ENCODE data around the gene DUSP11.
A peak's percentile ranks its signal among the peaks of the same experiment; 100 is the strongest.
"Not testable (repeated sequence)": the region's sequence is repeated elsewhere in the genome, so short reads cannot be mapped to it uniquely, and the experiment has no call there.

DUSP11 gene

GRCh38 chr2:73736378-73736777 is 43.5 kb downstream of the DUSP11 start:
- peaks cover 56% of the 10 kb centered on the region for H3K36me3 Mint-ChIP-seq (ENCODE audit: low read depth)
- TF ChIP-seq, protein P1, sequence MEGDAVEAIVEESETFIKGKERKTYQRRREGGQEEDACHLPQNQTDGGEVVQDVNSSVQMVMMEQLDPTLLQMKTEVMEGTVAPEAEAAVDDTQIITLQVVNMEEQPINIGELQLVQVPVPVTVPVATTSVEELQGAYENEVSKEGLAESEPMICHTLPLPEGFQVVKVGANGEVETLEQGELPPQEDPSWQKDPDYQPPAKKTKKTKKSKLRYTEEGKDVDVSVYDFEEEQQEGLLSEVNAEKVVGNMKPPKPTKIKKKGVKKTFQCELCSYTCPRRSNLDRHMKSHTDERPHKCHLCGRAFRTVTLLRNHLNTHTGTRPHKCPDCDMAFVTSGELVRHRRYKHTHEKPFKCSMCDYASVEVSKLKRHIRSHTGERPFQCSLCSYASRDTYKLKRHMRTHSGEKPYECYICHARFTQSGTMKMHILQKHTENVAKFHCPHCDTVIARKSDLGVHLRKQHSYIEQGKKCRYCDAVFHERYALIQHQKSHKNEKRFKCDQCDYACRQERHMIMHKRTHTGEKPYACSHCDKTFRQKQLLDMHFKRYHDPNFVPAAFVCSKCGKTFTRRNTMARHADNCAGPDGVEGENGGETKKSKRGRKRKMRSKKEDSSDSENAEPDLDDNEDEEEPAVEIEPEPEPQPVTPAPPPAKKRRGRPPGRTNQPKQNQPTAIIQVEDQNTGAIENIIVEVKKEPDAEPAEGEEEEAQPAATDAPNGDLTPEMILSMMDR (IDR thresholded peaks at IDR 0.05; ENCODE audit: unreplicated experiment in 3 of 3), result no peak
- peak overlapping the region; percentile 65 to 96 (median 70) for H3K27ac Mint-ChIP-seq
- H3K4me1 Mint-ChIP-seq, result peaks cover 13% of the 10 kb centered on the region
- H3K9me3 Mint-ChIP-seq, result peaks cover 11% of the 10 kb centered on the region
- peaks cover 8% of the 10 kb centered on the region for H3K27me3 Mint-ChIP-seq (ENCODE audit: low read depth)
- peak overlapping the region; percentile 91 to 97 (median 93) for H3K4me3 Mint-ChIP-seq

DNA sequence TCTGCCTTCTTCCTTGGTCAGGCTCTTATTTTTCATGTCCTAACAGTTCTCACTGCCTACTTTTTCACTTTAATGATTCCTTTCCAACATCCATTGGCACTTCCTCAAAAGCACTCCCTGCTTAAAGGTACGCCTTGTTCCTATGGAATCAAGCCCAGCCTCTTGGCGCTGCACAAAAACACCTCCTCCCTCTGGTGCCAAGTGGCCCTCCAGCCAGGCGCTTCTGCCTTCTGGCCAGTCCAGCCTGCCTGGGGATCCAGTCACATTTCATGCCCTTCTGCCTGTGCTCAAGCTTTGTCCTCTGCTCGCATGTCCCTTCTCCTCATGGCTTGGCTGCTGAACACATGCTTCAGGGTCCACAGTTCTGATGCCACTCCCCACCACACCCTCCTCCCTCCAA is 49.1 kb downstream of the DUSP11 start:
- H3K4me1 Mint-ChIP-seq, result no peaks in the 10 kb centered on the region
- TF ChIP-seq, protein P1 (IDR thresholded peaks at IDR 0.05; ENCODE audit: unreplicated experiment in 3 of 3), result no peak
- H3K9me3 Mint-ChIP-seq, result no peaks in the 10 kb centered on the region
- peaks cover 49% of the 10 kb centered on the region for H3K36me3 Mint-ChIP-seq (ENCODE audit: low read depth)
- H3K4me3 Mint-ChIP-seq, result no peak overlapping the region
- no peaks in the 10 kb centered on the region for H3K27me3 Mint-ChIP-seq (ENCODE audit: low read depth)
- H3K27ac Mint-ChIP-seq, result no peak overlapping the region

DNA sequence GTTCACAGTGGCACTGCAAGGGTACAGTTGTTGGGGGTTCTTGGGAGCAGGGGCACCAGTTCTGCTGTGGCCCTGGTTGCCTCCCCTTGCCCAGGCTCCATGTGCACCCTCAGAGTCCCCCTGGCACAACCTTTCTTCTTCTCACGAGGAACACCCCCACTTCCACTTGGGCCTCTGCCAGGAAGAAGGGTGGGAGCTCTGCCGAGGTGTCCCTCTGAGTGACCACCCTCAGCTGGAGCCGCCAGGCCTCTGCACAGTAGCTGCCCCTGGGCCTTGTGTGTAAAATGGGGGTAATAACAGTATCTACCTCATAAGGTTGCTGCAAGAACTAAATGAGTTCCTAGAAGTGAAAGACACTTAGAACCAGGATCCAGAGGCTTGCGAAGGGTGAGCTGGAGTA is 51.2 kb downstream of the DUSP11 start:
- H3K4me1 Mint-ChIP-seq, result no peaks in the 10 kb centered on the region
- peaks cover 43% of the 10 kb centered on the region for H3K36me3 Mint-ChIP-seq (ENCODE audit: low read depth)
- peaks cover under 1% of the 10 kb centered on the region for H3K9me3 Mint-ChIP-seq
- TF ChIP-seq, protein P1 (IDR thresholded peaks at IDR 0.05; ENCODE audit: unreplicated experiment in 3 of 3), result no peak
- no peaks in the 10 kb centered on the region for H3K27me3 Mint-ChIP-seq (ENCODE audit: low read depth)
- H3K27ac Mint-ChIP-seq, result no peak overlapping the region
- no peak overlapping the region for H3K4me3 Mint-ChIP-seq

GRCh38 chr2:73728043-73728442 is 51.9 kb downstream of the DUSP11 start:
- no peak overlapping the region for H3K4me3 Mint-ChIP-seq
- TF ChIP-seq, protein P1 (IDR thresholded peaks at IDR 0.05; ENCODE audit: unreplicated experiment in 3 of 3), result no peak
- H3K36me3 Mint-ChIP-seq (ENCODE audit: low read depth), result peaks cover 42% of the 10 kb centered on the region
- H3K9me3 Mint-ChIP-seq, result peaks cover 4% of the 10 kb centered on the region
- no peak overlapping the region for H3K27ac Mint-ChIP-seq
- H3K27me3 Mint-ChIP-seq (ENCODE audit: low read depth), result no peaks in the 10 kb centered on the region
- no peaks in the 10 kb centered on the region for H3K4me1 Mint-ChIP-seq

- H3K9me3 Mint-ChIP-seq, result peaks cover 11% of the 10 kb centered on the region
- H3K36me3 Mint-ChIP-seq (ENCODE audit: low read depth), result peaks cover 36% of the 10 kb centered on the region
- not testable (repeated sequence) for H3K27me3 Mint-ChIP-seq (ENCODE audit: low read depth); H3K27ac Mint-ChIP-seq; H3K4me3 Mint-ChIP-seq; H3K4me1 Mint-ChIP-seq
Observed at GRCh38 chr2:73726657-73727056, 53.2 kb downstream of the DUSP11 start.

GRCh38 chr2:73718851-73719621 is 60.9 kb downstream of the DUSP11 start:
- H3K27ac Mint-ChIP-seq, result no peak overlapping the region
- no peak overlapping the region for H3K4me3 Mint-ChIP-seq
- peaks cover 25% of the 10 kb centered on the region for H3K9me3 Mint-ChIP-seq
- TF ChIP-seq, protein P1 (IDR thresholded peaks at IDR 0.05; ENCODE audit: unreplicated experiment in 3 of 3), result no peak
- H3K4me1 Mint-ChIP-seq, result no peaks in the 10 kb centered on the region
- H3K27me3 Mint-ChIP-seq (ENCODE audit: low read depth), result peaks cover 11% of the 10 kb centered on the region
- H3K36me3 Mint-ChIP-seq (ENCODE audit: low read depth), result peaks cover 27% of the 10 kb centered on the region

All from nephron (organoid).